GM18907 (cell line): ENCODE results near the gene HIC1.

ENCODE experiments used
- ATAC-seq: cut with Tn5 transposase; IDR thresholded peaks from one replicate; pipeline ENCODE4 v1.9.1; 2021; ENCODE audit warnings: mild to moderate bottlenecking, moderate library complexity; ENCODE audit not compliant: unreplicated experiment

Gene HIC1

GRCh38 chr17:2025220-2025621 lies 29.7 kb upstream of the HIC1 start, which contains the start of gene RTN4RL1:
Gene RTN4RL1 (minus strand): TSS chr17:2025334. CDS start chr17:2024865, 469 bp downstream.
- ATAC-seq: no peak

GRCh38 chr17:2025622-2026309 lies 29.1 kb upstream of the HIC1 start:
- no peak for ATAC-seq

- no peak for ATAC-seq
These were observed 27.2 kb upstream of the HIC1 start for GRCh38 chr17:2027528-2028233.

- ATAC-seq: no peak
These were observed 26.7 kb upstream of the HIC1 start for GRCh38 chr17:2028234-2028614.

- no peak for ATAC-seq
These were observed 26.2 kb upstream of the HIC1 start for GRCh38 chr17:2028737-2029136.

GRCh38 chr17:2029911-2030778 lies 24.8 kb upstream of the HIC1 start, which contains the start of gene DPH1:
Gene DPH1 (plus strand): TSS chr17:2030153. CDS start chr17:2030170, 17 bp downstream.
- ATAC-seq: peak; percentile 63

- ATAC-seq: no peak
These were observed 24.1 kb upstream of the HIC1 start for GRCh38 chr17:2030779-2031163.

GRCh38 chr17:2033153-2033552 lies 21.8 kb upstream of the HIC1 start:
- ATAC-seq: no peak

GRCh38 chr17:2034157-2034556 lies 20.7 kb upstream of the HIC1 start:
- no peak for ATAC-seq

GRCh38 chr17:2034806-2035540 lies 19.9 kb upstream of the HIC1 start:
- ATAC-seq: no peak

GRCh38 chr17:2035541-2036488 lies 19.1 kb upstream of the HIC1 start:
- no peak for ATAC-seq

GRCh38 chr17:2037155-2037554 lies 17.7 kb upstream of the HIC1 start:
- ATAC-seq: no peak

- no peak for ATAC-seq
These were observed 14.6 kb upstream of the HIC1 start for GRCh38 chr17:2040219-2040827.

- peak; percentile 3 for ATAC-seq
These were observed 13.9 kb upstream of the HIC1 start for GRCh38 chr17:2040942-2041560.

GRCh38 chr17:2041561-2042389 lies 13.1 kb upstream of the HIC1 start, which contains the start of gene OVCA2:
Gene OVCA2 (plus strand): TSS chr17:2042022. CDS start chr17:2042048, 26 bp downstream.
- ATAC-seq: peak; percentile 87

- no peak for ATAC-seq
These were observed 12.5 kb upstream of the HIC1 start for GRCh38 chr17:2042390-2042847.

GRCh38 chr17:2042933-2043332 lies 12.0 kb upstream of the HIC1 start:
- no peak for ATAC-seq

- ATAC-seq: no peak
These were observed 11.1 kb upstream of the HIC1 start for GRCh38 chr17:2043785-2044184.
